IMR-90 (cell line): Measurements from ENCODE around the gene PRR16. TPM values are rescaled to one million over a fixed set of nuclear protein-coding genes. Genes with fewer than 3 reads are reported as not detected.

Experiments used
- ATAC-seq: fragments of 200-7000 bp; cut with Tn5 transposase; 2 replicates; pipeline ENCODE4 v1.9.1; 2020; ENCODE audit warnings: low read depth, mild to moderate bottlenecking, moderate library complexity
- BruUV-seq: library from RNA; stranded (reverse); fragments of 400-500 nt; replicated peaks from 2 replicates; lab custom pipeline; 2021; lab: Mats Ljungman, UMichigan
- CTCF ChIA-PET: fragments of 300-600 bp; formaldehyde crosslinking; extraction: SDS; loops from one replicate; lab custom pipeline; 2021; ENCODE audit warnings: antibody characterized with exemption; lab: Yijun Ruan, JAX
- POLR2A ChIA-PET: fragments of 300-600 bp; sonication (Branson Sonifier 250); formaldehyde crosslinking; loops from one replicate; lab custom pipeline; 2022; ENCODE audit warnings: antibody characterized with exemption; ENCODE audit not compliant: unreplicated experiment; lab: Charles Lee
- DNase-seq: peaks from one replicate; pipeline ENCODE4 v3.0.0; 2013
- H2AFZ ChIP-seq: replicated peaks from 2 replicates; pipeline ENCODE3; 2013; ENCODE audit warnings: low read length, mild to moderate bottlenecking; ENCODE audit not compliant: poor library complexity
- H2AK5ac ChIP-seq: 2 replicates; pipeline ENCODE4 v1.6.1; 2013; ENCODE audit warnings: low read depth, low read length, inconsistent platforms
- H2AK9ac ChIP-seq: replicated peaks from 2 replicates; pipeline ENCODE3; 2013; ENCODE audit warnings: mild to moderate bottlenecking, low read depth, low read length, moderate library complexity; ENCODE audit not compliant: poor library complexity
- H2BK120ac ChIP-seq: 2 replicates; pipeline ENCODE4 v1.6.1; 2013; ENCODE audit warnings: low read depth, low read length, inconsistent platforms
- H2BK15ac ChIP-seq: 3 replicates; pipeline ENCODE4 v1.6.1; 2013; ENCODE audit warnings: low read depth, low read length, inconsistent platforms
- H2BK20ac ChIP-seq: 2 replicates; pipeline ENCODE4 v1.6.1; 2013; ENCODE audit warnings: low read depth, mild to moderate bottlenecking, inconsistent platforms, low read length, moderate library complexity
- H2BK5ac ChIP-seq: 2 replicates; pipeline ENCODE4 v1.6.1; 2013; ENCODE audit warnings: mild to moderate bottlenecking, low read depth, low read length, inconsistent platforms; ENCODE audit not compliant: poor library complexity, severe bottlenecking
- H3K14ac ChIP-seq: replicated peaks from 2 replicates; pipeline ENCODE4 v1.6.1; 2013; ENCODE audit warnings: low read depth, low read length, inconsistent platforms
- H3K18ac ChIP-seq: 2 replicates; pipeline ENCODE4 v1.6.1; 2013; ENCODE audit warnings: low read depth, low read length, control low read depth
- H3K23ac ChIP-seq: 2 replicates; pipeline ENCODE4 v1.6.1; 2013; ENCODE audit warnings: low read depth, low read length, inconsistent platforms
- H3K27ac ChIP-seq: 2 replicates; pipeline ENCODE4 v1.5.1; 2013; ENCODE audit warnings: mild to moderate bottlenecking, control low read depth, low read length; ENCODE audit not compliant: insufficient read depth
- H3K27me3 ChIP-seq: 2 replicates; pipeline ENCODE4 v1.6.1; 2013; ENCODE audit warnings: low read length; ENCODE audit not compliant: control insufficient read depth, insufficient read depth
- H3K36me3 ChIP-seq: 2 replicates; pipeline ENCODE4 v1.6.1; 2013; ENCODE audit warnings: low read length, mixed read lengths; ENCODE audit not compliant: control insufficient read depth, insufficient read depth
- H3K4ac ChIP-seq: 2 replicates; pipeline ENCODE4 v1.6.1; 2013; ENCODE audit warnings: low read depth, low read length, inconsistent platforms
- H3K4me1 ChIP-seq: 2 replicates; pipeline ENCODE4 v1.6.1; 2013; ENCODE audit warnings: low read length, mixed read lengths; ENCODE audit not compliant: control insufficient read depth, insufficient read depth
- H3K4me2 ChIP-seq: 2 replicates; pipeline ENCODE4 v1.6.1; 2013; ENCODE audit warnings: low read depth, mild to moderate bottlenecking, control low read depth, low read length, moderate library complexity
- H3K4me3 ChIP-seq: 2 replicates; pipeline ENCODE4 v1.5.1; 2013; ENCODE audit warnings: low read depth, mild to moderate bottlenecking, control low read depth, low read length, moderate library complexity; ENCODE audit not compliant: insufficient read depth
- H3K56ac ChIP-seq: 2 replicates; pipeline ENCODE4 v1.6.1; 2013; ENCODE audit warnings: low read length, inconsistent platforms; ENCODE audit not compliant: insufficient read depth; ENCODE audit errors: extremely low read depth
- H3K79me1 ChIP-seq, 2 experiments: 2 replicates each; pipeline ENCODE4 v1.6.1; 2013; ENCODE audit warnings: low read length in 2 of 2, inconsistent platforms in 1 of 2, low read depth in 1 of 2
- H3K9ac ChIP-seq: 2 replicates; pipeline ENCODE4 v1.6.1; 2013; ENCODE audit warnings: low read depth, low read length, control low read depth
- H3K9me1 ChIP-seq: 2 replicates; pipeline ENCODE4 v1.6.1; 2013; ENCODE audit warnings: low read length, inconsistent platforms; ENCODE audit not compliant: insufficient read depth
- H3K9me3 ChIP-seq: 2 replicates; pipeline ENCODE4 v1.6.1; 2013; ENCODE audit warnings: low read length; ENCODE audit not compliant: control insufficient read depth, insufficient read depth
- H4K20me1 ChIP-seq: 2 replicates; pipeline ENCODE4 v1.6.1; 2013; ENCODE audit warnings: low read length, inconsistent platforms; ENCODE audit not compliant: insufficient read depth
- H4K5ac ChIP-seq: 2 replicates; pipeline ENCODE4 v1.6.1; 2013; ENCODE audit warnings: mild to moderate bottlenecking, low read depth, low read length, control low read depth
- H4K8ac ChIP-seq, 2 experiments: 2 replicates each; pipeline ENCODE4 v1.6.1; 2013; ENCODE audit warnings: low read depth in 2 of 2, low read length in 2 of 2, control low read depth in 1 of 2, inconsistent platforms in 1 of 2
- H4K91ac ChIP-seq: 2 replicates; pipeline ENCODE4 v1.6.1; 2013; ENCODE audit warnings: low read depth, low read length, inconsistent platforms; ENCODE audit not compliant: insufficient read depth
- BHLHE40 ChIP-seq: fragments of 150-350 bp; IDR thresholded peaks from 2 replicates; pipeline ENCODE4 v1.6.1; 2016; ENCODE audit warnings: mild to moderate bottlenecking, low read depth, low read length
- CEBPB ChIP-seq: IDR thresholded peaks from 2 replicates; pipeline ENCODE4 v1.6.1; 2012; ENCODE audit warnings: low read depth, low read length, improper control_type of control experiment
- CHD1 ChIP-seq: IDR thresholded peaks from 2 replicates; pipeline ENCODE4 v1.6.1; 2012; ENCODE audit warnings: low read depth, low read length, improper control_type of control experiment
- CTCF ChIP-seq: conservative IDR thresholded peaks from 2 replicates; pipeline ENCODE4 v1.5.1; 2012; ENCODE audit warnings: mild to moderate bottlenecking, low read depth, low read length, improper control_type of control experiment
- ELK1 ChIP-seq: fragments of 150-350 bp; IDR thresholded peaks from 2 replicates; pipeline ENCODE4 v1.6.1; 2016; ENCODE audit warnings: low read depth, mild to moderate bottlenecking, low read length, moderate library complexity, borderline replicate concordance
- MAFK ChIP-seq: IDR thresholded peaks from 2 replicates; pipeline ENCODE4 v1.6.1; 2012; ENCODE audit warnings: low read depth, low read length, improper control_type of control experiment
- MAZ ChIP-seq: IDR thresholded peaks from 2 replicates; pipeline ENCODE4 v1.6.1; 2012; ENCODE audit warnings: low read depth, mild to moderate bottlenecking, low read length, improper control_type of control experiment, moderate library complexity, borderline replicate concordance
- MXI1 ChIP-seq: IDR thresholded peaks from 2 replicates; pipeline ENCODE4 v1.6.1; 2012; ENCODE audit warnings: low read depth, mild to moderate bottlenecking, low read length, moderate library complexity, borderline replicate concordance
- NFE2L2 ChIP-seq: fragments of 150-350 bp; IDR thresholded peaks from 2 replicates; pipeline ENCODE4 v1.6.1; 2016; ENCODE audit warnings: low read depth, mild to moderate bottlenecking, low read length
- POLR2A ChIP-seq: IDR thresholded peaks from 2 replicates; pipeline ENCODE4 v1.6.1; 2012; ENCODE audit warnings: mild to moderate bottlenecking, low read depth, low read length
- RAD21 ChIP-seq: IDR thresholded peaks from 2 replicates; pipeline ENCODE4 v1.6.1; 2012; ENCODE audit warnings: low read length, improper control_type of control experiment
- RCOR1 ChIP-seq: IDR thresholded peaks from 2 replicates; pipeline ENCODE4 v1.6.1; 2012; ENCODE audit warnings: mild to moderate bottlenecking, low read length, improper control_type of control experiment; ENCODE audit not compliant: insufficient replicate concordance
- SMC3 ChIP-seq: fragments of 150-350 bp; IDR thresholded peaks from 2 replicates; pipeline ENCODE4 v1.6.1; 2016; ENCODE audit warnings: low read depth, mild to moderate bottlenecking, antibody characterized with exemption, low read length, moderate library complexity
- WGBS, 2 experiments: methylation state at CpG; one replicate each; pipeline versions ENCODE4 v1.1.5 to v1.1.7; 2013; ENCODE audit warnings: missing lambda C conversion rate in 2 of 2; ENCODE audit not compliant: insufficient read length in 1 of 2; ENCODE audit errors: extremely low coverage in 2 of 2; 5-methylcytosine and 5-hydroxymethylcytosine counted together
- dilution Hi-C: fragments of 300-500 bp; cut with HindIII; formaldehyde crosslinking; loops from one replicate; pipeline ENCODE4 v1.14.3; 2018; ENCODE audit warnings: low sequenced_read_pairs; ENCODE audit not compliant: unreplicated experiment
- in situ Hi-C: fragments of 300-500 bp; cut with MboI; formaldehyde crosslinking; loops from 3 replicates; pipeline ENCODE4 v1.14.3; 2019; ENCODE audit warnings: low sequenced_read_pairs, inconsistent platforms, mixed read lengths
- intact Hi-C: fragments of 100-400 bp; cut with micrococcal nuclease; formaldehyde crosslinking; loops from 2 replicates; pipeline ENCODE4 v1.10.0; 2022
- polyA plus RNA-seq, 3 experiments: library from polyadenylated mRNA; depleted of rRNA; stranded (reverse); fragments of >200 nt; gene quantifications; 2 replicates each; pipeline ENCODE4 v1.2.3, GENCODE V29; 2012; ENCODE audit warnings: low replicate concordance in 1 of 3
- total RNA-seq: library from RNA; depleted of rRNA; stranded (reverse); fragments of >200 nt; gene quantifications from 2 replicates; pipeline ENCODE4 v1.2.3, GENCODE V29; 2012

PRR16 gene
- total and polyA plus RNA-seq, 2 of the 4 experiments (the other 2 are of a cell fraction): 9.9 to 45.2 TPM

GRCh38 chr5:120512791-120513650 lies 48.9 kb downstream of the PRR16 start (continued):
- TF ChIP-seq NFE2L2 (no peak), CEBPB (no peak)

- Histone ChIP-seq H2BK120ac (no peak overlapping the region), H3K79me1 (peaks cover 19 to 44% of the 10 kb centered on the region in 2 experiments), H2AK9ac (no peak overlapping the region), H4K5ac (no peak overlapping the region), H3K4me3 (no peak overlapping the region), H3K14ac (no peak overlapping the region), H3K23ac (no peak overlapping the region), H3K9me1 (no peaks in the 10 kb centered on the region; the same call in 1 of the 2 replicates), H4K91ac (no peak overlapping the region), H4K8ac (no peak overlapping the region), H3K18ac (no peak overlapping the region), H3K9me3 (no peaks in the 10 kb centered on the region), H3K27ac (peak overlapping the region; percentile 1; the same call in 1 of the 2 replicates), H3K27me3 (no peaks in the 10 kb centered on the region), H3K4me1 (peaks cover 5% of the 10 kb centered on the region), H3K9ac (no peak overlapping the region), H3K4me2 (peak overlapping the region; percentile 10; the same call in 1 of the 2 replicates), H2AK5ac (no peak overlapping the region), H3K36me3 (no peaks in the 10 kb centered on the region), H4K20me1 (no peaks in the 10 kb centered on the region), H2BK5ac (no peak overlapping the region), H2AFZ (no peak overlapping the region), H2BK15ac (no peak overlapping the region), H3K56ac (no peak overlapping the region), H2BK20ac (no peak overlapping the region), H3K4ac (no peak overlapping the region)
- peak; percentile 60; the same call in 1 of the 2 replicates for ATAC-seq
- peak; percentile 63 for DNase-seq
- in situ Hi-C loops: no loop called here
- TF ChIP-seq CTCF: no peak
- TF ChIP-seq MAZ: no peak
- TF ChIP-seq BHLHE40: no peak
- TF ChIP-seq RAD21: no peak
- no peak for TF ChIP-seq MXI1
- no peak for TF ChIP-seq ELK1
- TF ChIP-seq RCOR1: no peak
- no peak for TF ChIP-seq SMC3
- TF ChIP-seq CEBPB: no peak
- TF ChIP-seq MAFK: no peak
- TF ChIP-seq CHD1: no peak
- no peak for TF ChIP-seq POLR2A
- TF ChIP-seq NFE2L2: no peak
- intact Hi-C loops: loop anchor here (10.0 kb wide), 1 partner anchor 158 kb away; no protein-coding TSS in a partner anchor
- WGBS, 2 experiments: no CpG with 5 or more reads among the region's 2 CpGs
- no TSS peak for BruUV-seq
- POLR2A ChIA-PET: no interaction called here
- dilution Hi-C loops: no loop called here
- CTCF ChIA-PET: no interaction called here
Observed at GRCh38 chr5:120516805-120517204, 52.7 kb downstream of the PRR16 start.
